Spleen (tissue), 11 donors: ENCODE data around the gene CD9. TPM values are rescaled to one million over a fixed set of nuclear protein-coding genes. Genes with fewer than 3 reads are reported as not detected.

ENCODE experiments used
- DNase-seq: peaks from one replicate; pipeline ENCODE4 v3.0.0-alpha.2; 2020
- H3K27ac ChIP-seq, 8 donors: fragments of 200-600 bp; sonication (generic) in 7 of 8; 1 replicate in 4 of 8; 2 replicates in 4 of 8; pipeline versions ENCODE4 v1.5.0 to v1.8.0; 2016 to 2021; ENCODE audit warnings: inconsistent platforms in 4 of 8, mild to moderate bottlenecking in 4 of 8, moderate library complexity in 1 of 8
- H3K27me3 ChIP-seq, 7 donors: fragments of 200-600 bp; sonication (generic) in 6 of 7; replicated peaks in 1 of 7; 1 replicate in 4 of 7; 2 replicates in 3 of 7; pipeline versions ENCODE4 v1.5.0 to v1.8.0; 2016 to 2021; ENCODE audit warnings: inconsistent platforms in 3 of 7, mild to moderate bottlenecking in 1 of 7
- H3K36me3 ChIP-seq, 6 donors: fragments of 200-600 bp; sonication (generic) in 5 of 6; 1 replicate in 4 of 6; 2 replicates in 2 of 6; pipeline versions ENCODE4 v1.5.0 to v1.8.0; 2016 to 2021; ENCODE audit warnings: inconsistent platforms in 2 of 6
- H3K4me1 ChIP-seq, 6 donors: fragments of 200-600 bp; sonication (generic) in 5 of 6; 1 replicate in 3 of 6; 2 replicates in 3 of 6; pipeline versions ENCODE4 v1.5.0 to v1.8.0; 2016 to 2021; ENCODE audit warnings: inconsistent platforms in 3 of 6
- H3K4me3 ChIP-seq, 8 donors: fragments of 200-600 bp; sonication (generic) in 7 of 8; 1 replicate in 4 of 8; 2 replicates in 4 of 8; pipeline versions ENCODE4 v1.5.0 to v1.8.0; 2016 to 2021; ENCODE audit warnings: inconsistent platforms in 4 of 8, mild to moderate bottlenecking in 4 of 8, moderate library complexity in 2 of 8
- H3K9me3 ChIP-seq, 8 donors: fragments of 200-600 bp; sonication (generic) in 7 of 8; 1 replicate in 4 of 8; 2 replicates in 4 of 8; pipeline versions ENCODE4 v1.5.0 to v1.8.0; 2016 to 2021; ENCODE audit warnings: inconsistent platforms in 4 of 8
- POLR2A ChIP-seq, 3 donors: fragments of 450-650 bp; IDR thresholded peaks; one replicate each; pipeline ENCODE4 v1.5.1; 2017; ENCODE audit warnings: antibody characterized with exemption in 3 of 3, mild to moderate bottlenecking in 1 of 3
- POLR2AphosphoS5 ChIP-seq, 3 donors: sonication (generic); formaldehyde crosslinking; IDR thresholded peaks; one replicate each; pipeline ENCODE4 v1.5.1; 2017; ENCODE audit warnings: antibody characterized with exemption in 3 of 3
- WGBS, 5 donors: extraction: QIAGEN DNeasy Blood & Tissue Kit in 3 of 5; methylation state at CpG; one replicate each; pipeline versions ENCODE4 v1.1.5 to v1.1.7; 2013 to 2018; 5-methylcytosine and 5-hydroxymethylcytosine counted together
- intact Hi-C: fragments of 100-400 bp; cut with DNase I; formaldehyde crosslinking; loops from one replicate; pipeline ENCODE4 v1.15.0; 2023; ENCODE audit warnings: low total_unique reads
- polyA plus RNA-seq, 3 donors: library from polyadenylated mRNA; stranded (reverse); fragments of 200-250 nt; gene quantifications; one replicate each; pipeline ENCODE4 v1.2.1, GENCODE V29; 2013
- total RNA-seq, 7 donors: library from RNA; depleted of rRNA in 3 of 7; stranded (reverse); fragments of >200 nt in 3 of 7; fragmentation: NEBNext Ultra II Directional in 4 of 7; extraction: Animal tissue kit (Norgen Biotek cat#: 25700) in 4 of 7; gene quantifications; one replicate each; pipeline versions ENCODE4 v1.1.0 to v1.2.1, GENCODE V29; 2016 to 2021
- TF ChIP-seq, protein P1 (sequence below), 11 experiments: fragments of 200-600 bp in 7 of 11; fragments of 450-650 bp in 4 of 11; sonication (generic) in 4 of 11; IDR thresholded peaks in 8 of 11; conservative IDR thresholded peaks in 3 of 11; 1 replicate in 7 of 11; 2 replicates in 4 of 11; pipeline versions ENCODE4 v1.4.0 to v1.8.0; 2016 to 2021; ENCODE audit warnings: antibody characterized with exemption in 11 of 11, inconsistent platforms in 4 of 11, mild to moderate bottlenecking in 1 of 11
- donor health status: healthy with polysubstance abuse.
- donor health status: DM: no; HTN: no; CAD: no; lungs with moderate emphysema.
- donor health status: DM: no; HTN: no; CAD: no.
- donor health status: Bipolar disorder and iron deficiency.
- donor health status: healthy.
- donor health status: DM: no; HTN: no; CAD: no.
- donor health status: DM: yes; HTN: yes; CAD: no.

CD9 gene
- total and polyA plus RNA-seq, 10 donors: 16.2 to 113 (median 68.9) TPM

DNA sequence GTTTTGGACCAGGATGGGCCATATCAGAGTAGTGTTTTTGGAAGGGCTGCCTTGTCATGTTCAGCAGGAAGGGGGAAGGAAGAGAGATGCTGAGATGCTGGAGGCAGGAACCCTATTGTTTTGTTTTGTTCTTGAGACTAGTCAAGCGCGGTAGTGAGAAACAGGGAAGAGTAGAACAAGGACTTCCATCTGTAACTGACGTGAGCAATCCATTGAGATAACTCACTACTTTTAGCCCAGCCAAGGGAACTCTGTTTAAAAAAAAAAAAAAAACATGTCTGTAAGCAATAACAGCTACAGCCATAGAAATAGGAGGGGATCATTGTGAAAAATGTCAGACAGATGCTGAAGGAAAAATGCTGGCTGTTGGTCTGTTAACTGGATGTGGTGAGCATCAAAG lies 34.0 kb downstream of the CD9 start:
- Histone ChIP-seq H3K27ac (peak overlapping the region in 5 of 8 donors; percentile 10 to 85 (median 81)), H3K9me3 (no peaks in the 10 kb centered on the region), H3K4me1 (peaks cover 0 to 72% (median 42%) of the 10 kb centered on the region in 6 donors), H3K4me3 (no peak overlapping the region), H3K27me3 (no peaks in the 10 kb centered on the region), H3K36me3 (peaks cover 0 to 62% (median 0%) of the 10 kb centered on the region in 6 donors)
- no peak for DNase-seq
- TF ChIP-seq POLR2A (IDR thresholded peaks at IDR 0.05) (no peak), POLR2AphosphoS5 (IDR thresholded peaks at IDR 0.05) (no peak)
- TF ChIP-seq, protein P1, sequence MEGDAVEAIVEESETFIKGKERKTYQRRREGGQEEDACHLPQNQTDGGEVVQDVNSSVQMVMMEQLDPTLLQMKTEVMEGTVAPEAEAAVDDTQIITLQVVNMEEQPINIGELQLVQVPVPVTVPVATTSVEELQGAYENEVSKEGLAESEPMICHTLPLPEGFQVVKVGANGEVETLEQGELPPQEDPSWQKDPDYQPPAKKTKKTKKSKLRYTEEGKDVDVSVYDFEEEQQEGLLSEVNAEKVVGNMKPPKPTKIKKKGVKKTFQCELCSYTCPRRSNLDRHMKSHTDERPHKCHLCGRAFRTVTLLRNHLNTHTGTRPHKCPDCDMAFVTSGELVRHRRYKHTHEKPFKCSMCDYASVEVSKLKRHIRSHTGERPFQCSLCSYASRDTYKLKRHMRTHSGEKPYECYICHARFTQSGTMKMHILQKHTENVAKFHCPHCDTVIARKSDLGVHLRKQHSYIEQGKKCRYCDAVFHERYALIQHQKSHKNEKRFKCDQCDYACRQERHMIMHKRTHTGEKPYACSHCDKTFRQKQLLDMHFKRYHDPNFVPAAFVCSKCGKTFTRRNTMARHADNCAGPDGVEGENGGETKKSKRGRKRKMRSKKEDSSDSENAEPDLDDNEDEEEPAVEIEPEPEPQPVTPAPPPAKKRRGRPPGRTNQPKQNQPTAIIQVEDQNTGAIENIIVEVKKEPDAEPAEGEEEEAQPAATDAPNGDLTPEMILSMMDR (IDR thresholded peaks at IDR 0.05 in 8 of 11, conservative IDR thresholded peaks at IDR 0.05 in 3 of 11): no peak
- WGBS, 5 donors: 47 to 72% (median 58%) methylated on average over 3 of the region's 3 CpGs
- intact Hi-C loops: no loop called here

DNA sequence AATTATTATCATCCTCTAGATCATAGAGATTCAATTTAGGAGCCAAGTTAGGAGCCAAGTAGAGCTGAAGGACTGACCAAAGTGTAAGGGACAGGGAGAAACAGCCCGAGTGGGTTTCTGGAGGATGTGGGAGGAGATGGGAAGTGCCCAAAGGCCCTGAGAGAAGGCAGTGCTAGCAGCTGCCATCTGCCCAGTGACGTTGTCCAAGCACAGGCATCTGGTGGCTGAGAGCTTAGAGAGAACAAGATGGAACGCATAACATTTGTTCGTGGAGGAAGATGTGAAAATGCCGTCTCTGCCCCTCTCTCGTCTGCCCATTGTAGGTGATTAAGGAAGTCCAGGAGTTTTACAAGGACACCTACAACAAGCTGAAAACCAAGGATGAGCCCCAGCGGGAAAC lies 34.7 kb downstream of the CD9 start:
- Histone ChIP-seq H3K9me3 (no peaks in the 10 kb centered on the region), H3K36me3 (peaks cover 0 to 64% (median 0%) of the 10 kb centered on the region in 6 donors), H3K4me3 (no peak overlapping the region), H3K27ac (peak overlapping the region in 5 of 8 donors; percentile 44 to 85 (median 81)), H3K27me3 (no peaks in the 10 kb centered on the region), H3K4me1 (peaks cover 0 to 65% (median 40%) of the 10 kb centered on the region in 6 donors)
- WGBS, 5 donors: 67 to 76% (median 71%) methylated on average over 7 of the region's 7 CpGs
- no peak for DNase-seq
- intact Hi-C loops: no loop called here
- TF ChIP-seq, protein P1 (IDR thresholded peaks at IDR 0.05 in 8 of 11, conservative IDR thresholded peaks at IDR 0.05 in 3 of 11): no peak
- TF ChIP-seq POLR2A (IDR thresholded peaks at IDR 0.05) (no peak), POLR2AphosphoS5 (IDR thresholded peaks at IDR 0.05) (no peak)

DNA sequence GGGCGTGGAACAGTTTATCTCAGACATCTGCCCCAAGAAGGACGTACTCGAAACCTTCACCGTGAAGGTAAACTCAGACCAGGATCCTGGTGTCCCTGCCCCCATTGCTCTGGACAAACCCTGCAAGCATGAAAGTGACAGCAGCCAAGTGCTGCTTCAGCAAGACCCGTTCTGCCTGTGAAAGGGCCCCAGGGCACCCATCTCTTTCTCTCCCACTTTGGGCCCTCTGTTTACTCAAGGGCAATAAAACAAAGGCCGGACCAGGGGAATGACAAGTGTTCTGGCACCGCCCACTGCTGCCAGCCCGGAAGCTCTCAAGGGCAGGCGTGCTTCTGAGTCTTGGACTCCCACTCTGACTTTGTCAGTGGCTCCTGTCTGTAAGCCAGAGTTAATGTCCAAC lies 35.3 kb downstream of the CD9 start:
- Histone ChIP-seq H3K9me3 (no peaks in the 10 kb centered on the region), H3K36me3 (peaks cover 0 to 62% (median 0%) of the 10 kb centered on the region in 6 donors), H3K4me3 (no peak overlapping the region), H3K27me3 (no peaks in the 10 kb centered on the region), H3K4me1 (peaks cover 0 to 62% (median 34%) of the 10 kb centered on the region in 6 donors), H3K27ac (peak overlapping the region in 5 of 8 donors; percentile 44 to 85 (median 81))
- 50 to 75% (median 68%) methylated on average over 9 of the region's 9 CpGs for WGBS, 5 donors
- peak; percentile 79 for DNase-seq
- TF ChIP-seq POLR2AphosphoS5 (IDR thresholded peaks at IDR 0.05) (peak in 1 of 3 donors; percentile 61), POLR2A (IDR thresholded peaks at IDR 0.05) (no peak)
- TF ChIP-seq, protein P1 (IDR thresholded peaks at IDR 0.05 in 8 of 11, conservative IDR thresholded peaks at IDR 0.05 in 3 of 11): no peak
- intact Hi-C loops: no loop called here

DNA sequence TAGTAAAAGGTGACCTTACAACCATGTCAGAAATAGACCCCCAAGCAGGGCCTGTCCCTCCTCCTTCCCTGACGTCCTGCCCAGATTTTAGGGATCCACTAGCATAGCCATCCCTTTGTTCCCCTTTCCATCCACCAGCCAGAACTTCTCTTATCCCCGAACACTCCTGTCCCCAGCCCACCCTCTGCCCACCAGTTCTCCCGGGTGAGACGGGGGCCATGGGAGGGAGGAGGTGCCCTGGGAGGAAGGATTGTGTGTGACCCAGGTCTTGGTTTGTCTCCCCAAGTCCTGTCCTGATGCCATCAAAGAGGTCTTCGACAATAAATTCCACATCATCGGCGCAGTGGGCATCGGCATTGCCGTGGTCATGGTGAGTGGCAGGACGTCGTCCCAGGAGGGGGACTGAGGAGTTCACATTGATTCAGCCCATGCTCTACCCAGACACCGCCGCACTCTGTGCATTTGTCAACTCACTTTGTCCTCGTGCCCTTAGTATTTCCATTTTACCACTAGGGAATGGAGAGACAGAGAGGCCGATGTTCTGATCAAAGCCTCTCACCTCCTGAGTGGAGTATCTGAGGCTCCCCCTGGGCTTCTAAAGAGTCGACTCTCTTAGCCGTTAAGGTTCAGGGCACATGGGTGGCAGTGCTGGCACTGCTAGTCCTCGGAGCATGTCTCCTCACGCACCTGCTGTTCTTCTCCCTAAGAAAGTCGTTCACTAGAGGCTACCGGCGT lies 35.9 kb downstream of the CD9 start:
- H3K36me3 ChIP-seq: peaks cover 0 to 58% (median 0%) of the 10 kb centered on the region in 6 donors
- TF ChIP-seq, protein P1 (IDR thresholded peaks at IDR 0.05 in 8 of 11, conservative IDR thresholded peaks at IDR 0.05 in 3 of 11): no peak
- TF ChIP-seq POLR2A (IDR thresholded peaks at IDR 0.05): no peak
- no peak for TF ChIP-seq POLR2AphosphoS5 (IDR thresholded peaks at IDR 0.05)
- no peaks in the 10 kb centered on the region for H3K9me3 ChIP-seq
- H3K4me3 ChIP-seq: no peak overlapping the region
- peak overlapping the region in 4 of 8 donors; percentile 32 to 85 (median 76) for H3K27ac ChIP-seq
- H3K4me1 ChIP-seq: peaks cover 0 to 62% (median 31%) of the 10 kb centered on the region in 6 donors
- DNase-seq: no peak
- no peaks in the 10 kb centered on the region for H3K27me3 ChIP-seq
- 80 to 87% (median 84%) methylated on average over 22 of the region's 22 CpGs for WGBS, 5 donors
- intact Hi-C loops: no loop called here
